ENCODE results near the gene KRT9.

DNA sequence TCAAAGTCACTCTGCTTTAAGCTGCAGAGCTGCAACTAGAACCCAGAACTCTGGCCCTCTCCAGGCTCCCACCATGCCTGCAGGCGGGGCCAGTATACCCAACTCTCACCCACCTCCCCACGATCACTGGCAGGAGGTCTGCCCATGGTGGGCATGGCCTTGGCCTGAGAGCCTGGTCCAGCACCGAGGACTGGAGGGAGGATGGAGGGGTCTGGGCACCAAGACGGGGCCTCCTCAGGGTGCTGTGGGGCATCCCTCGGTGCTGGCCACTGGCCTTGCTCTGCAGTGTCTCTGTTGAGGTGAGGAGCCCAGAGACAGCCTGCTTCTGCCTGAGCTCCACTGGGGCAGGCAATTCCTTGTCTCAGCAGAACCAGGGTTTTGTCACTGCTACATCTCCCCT lies 42.2 kb upstream of the KRT9 start:
- TF ChIP-seq POLR2A (IDR thresholded peaks at IDR 0.05) (no peak), POLR2AphosphoS5 (IDR thresholded peaks at IDR 0.05) (no peak)
- TF ChIP-seq, protein P1, sequence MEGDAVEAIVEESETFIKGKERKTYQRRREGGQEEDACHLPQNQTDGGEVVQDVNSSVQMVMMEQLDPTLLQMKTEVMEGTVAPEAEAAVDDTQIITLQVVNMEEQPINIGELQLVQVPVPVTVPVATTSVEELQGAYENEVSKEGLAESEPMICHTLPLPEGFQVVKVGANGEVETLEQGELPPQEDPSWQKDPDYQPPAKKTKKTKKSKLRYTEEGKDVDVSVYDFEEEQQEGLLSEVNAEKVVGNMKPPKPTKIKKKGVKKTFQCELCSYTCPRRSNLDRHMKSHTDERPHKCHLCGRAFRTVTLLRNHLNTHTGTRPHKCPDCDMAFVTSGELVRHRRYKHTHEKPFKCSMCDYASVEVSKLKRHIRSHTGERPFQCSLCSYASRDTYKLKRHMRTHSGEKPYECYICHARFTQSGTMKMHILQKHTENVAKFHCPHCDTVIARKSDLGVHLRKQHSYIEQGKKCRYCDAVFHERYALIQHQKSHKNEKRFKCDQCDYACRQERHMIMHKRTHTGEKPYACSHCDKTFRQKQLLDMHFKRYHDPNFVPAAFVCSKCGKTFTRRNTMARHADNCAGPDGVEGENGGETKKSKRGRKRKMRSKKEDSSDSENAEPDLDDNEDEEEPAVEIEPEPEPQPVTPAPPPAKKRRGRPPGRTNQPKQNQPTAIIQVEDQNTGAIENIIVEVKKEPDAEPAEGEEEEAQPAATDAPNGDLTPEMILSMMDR (IDR thresholded peaks at IDR 0.05), result no peak
